ENCODE results near the gene MAPT. TPM values are rescaled to one million over a fixed set of nuclear protein-coding genes. Genes with fewer than 3 reads are reported as not detected.

The MAPT gene
- total and polyA plus RNA-seq, 2 of the 13 experiments (the other 11 are each of a cell fraction or from before 2014, with no cell fraction given), result 2.1 to 2.8 TPM

DNA sequence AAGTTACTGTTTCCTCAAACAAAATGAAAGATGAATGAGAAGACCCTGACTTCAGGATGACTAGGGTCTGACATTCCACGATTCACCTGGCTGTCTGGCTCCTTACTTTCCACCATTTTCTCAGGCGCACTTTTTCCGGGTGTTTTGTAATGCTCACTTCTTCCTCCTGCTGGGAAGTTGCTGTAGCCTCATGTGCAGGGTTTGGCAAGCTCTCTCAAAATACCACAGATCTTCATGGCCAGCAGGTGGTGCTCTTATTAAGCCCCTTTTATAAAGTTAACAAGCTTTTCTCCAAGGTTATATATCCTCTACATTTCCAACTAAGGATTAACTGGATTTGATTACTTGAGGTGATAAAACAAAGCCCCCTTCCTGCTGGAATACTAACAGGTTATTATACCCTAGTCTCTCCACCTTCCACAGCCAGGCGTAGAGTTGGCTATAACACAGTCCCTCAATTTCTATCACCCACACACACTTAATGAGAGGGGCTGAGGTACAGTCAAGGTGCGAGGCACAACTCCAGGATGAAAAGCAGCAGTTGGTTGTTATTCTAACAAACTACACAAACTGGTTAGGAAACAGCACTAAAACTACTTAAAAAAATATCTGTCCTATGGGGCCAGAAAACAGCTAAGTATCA is 150.1 kb downstream of the MAPT start (continued):
- TF ChIP-seq, protein P1, sequence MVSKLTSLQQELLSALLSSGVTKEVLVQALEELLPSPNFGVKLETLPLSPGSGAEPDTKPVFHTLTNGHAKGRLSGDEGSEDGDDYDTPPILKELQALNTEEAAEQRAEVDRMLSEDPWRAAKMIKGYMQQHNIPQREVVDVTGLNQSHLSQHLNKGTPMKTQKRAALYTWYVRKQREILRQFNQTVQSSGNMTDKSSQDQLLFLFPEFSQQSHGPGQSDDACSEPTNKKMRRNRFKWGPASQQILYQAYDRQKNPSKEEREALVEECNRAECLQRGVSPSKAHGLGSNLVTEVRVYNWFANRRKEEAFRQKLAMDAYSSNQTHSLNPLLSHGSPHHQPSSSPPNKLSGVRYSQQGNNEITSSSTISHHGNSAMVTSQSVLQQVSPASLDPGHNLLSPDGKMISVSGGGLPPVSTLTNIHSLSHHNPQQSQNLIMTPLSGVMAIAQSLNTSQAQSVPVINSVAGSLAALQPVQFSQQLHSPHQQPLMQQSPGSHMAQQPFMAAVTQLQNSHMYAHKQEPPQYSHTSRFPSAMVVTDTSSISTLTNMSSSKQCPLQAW (CRISPR knock-in tag; IDR thresholded peaks at IDR 0.05), result 0 out of 2 replicates have a peak, but pooled peaks have one; percentile 36
- TF ChIP-seq ZNF350 (CRISPR knock-in tag; IDR thresholded peaks at IDR 0.05; ENCODE audit: borderline replicate concordance, low read depth), result no peak
- 0 out of 2 replicates have a peak, but pooled peaks have one; percentile 65 for TF ChIP-seq ELF3 (CRISPR knock-in tag; IDR thresholded peaks at IDR 0.05)
- TF ChIP-seq, protein P2, sequence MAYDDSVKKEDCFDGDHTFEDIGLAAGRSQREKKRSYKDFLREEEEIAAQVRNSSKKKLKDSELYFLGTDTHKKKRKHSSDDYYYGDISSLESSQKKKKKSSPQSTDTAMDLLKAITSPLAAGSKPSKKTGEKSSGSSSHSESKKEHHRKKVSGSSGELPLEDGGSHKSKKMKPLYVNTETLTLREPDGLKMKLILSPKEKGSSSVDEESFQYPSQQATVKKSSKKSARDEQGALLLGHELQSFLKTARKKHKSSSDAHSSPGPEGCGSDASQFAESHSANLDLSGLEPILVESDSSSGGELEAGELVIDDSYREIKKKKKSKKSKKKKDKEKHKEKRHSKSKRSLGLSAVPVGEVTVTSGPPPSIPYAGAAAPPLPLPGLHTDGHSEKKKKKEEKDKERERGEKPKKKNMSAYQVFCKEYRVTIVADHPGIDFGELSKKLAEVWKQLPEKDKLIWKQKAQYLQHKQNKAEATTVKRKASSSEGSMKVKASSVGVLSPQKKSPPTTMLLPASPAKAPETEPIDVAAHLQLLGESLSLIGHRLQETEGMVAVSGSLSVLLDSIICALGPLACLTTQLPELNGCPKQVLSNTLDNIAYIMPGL (CRISPR knock-in tag; IDR thresholded peaks at IDR 0.05; ENCODE audit: borderline replicate concordance in 1 of 2, low read depth in 1 of 2), result peak; percentile 38 to 65; a peak in 1 of 4 replicates
- no peak for TF ChIP-seq ZNF253 (CRISPR knock-in tag; IDR thresholded peaks at IDR 0.05; ENCODE audit: borderline replicate concordance)
- TF ChIP-seq ZNF629 (CRISPR knock-in tag; conservative IDR thresholded peaks at IDR 0.05), result no peak
- no peak for TF ChIP-seq SKI (IDR thresholded peaks at IDR 0.05; ENCODE audit: partially characterized antibody)
- TF ChIP-seq, protein P3, sequence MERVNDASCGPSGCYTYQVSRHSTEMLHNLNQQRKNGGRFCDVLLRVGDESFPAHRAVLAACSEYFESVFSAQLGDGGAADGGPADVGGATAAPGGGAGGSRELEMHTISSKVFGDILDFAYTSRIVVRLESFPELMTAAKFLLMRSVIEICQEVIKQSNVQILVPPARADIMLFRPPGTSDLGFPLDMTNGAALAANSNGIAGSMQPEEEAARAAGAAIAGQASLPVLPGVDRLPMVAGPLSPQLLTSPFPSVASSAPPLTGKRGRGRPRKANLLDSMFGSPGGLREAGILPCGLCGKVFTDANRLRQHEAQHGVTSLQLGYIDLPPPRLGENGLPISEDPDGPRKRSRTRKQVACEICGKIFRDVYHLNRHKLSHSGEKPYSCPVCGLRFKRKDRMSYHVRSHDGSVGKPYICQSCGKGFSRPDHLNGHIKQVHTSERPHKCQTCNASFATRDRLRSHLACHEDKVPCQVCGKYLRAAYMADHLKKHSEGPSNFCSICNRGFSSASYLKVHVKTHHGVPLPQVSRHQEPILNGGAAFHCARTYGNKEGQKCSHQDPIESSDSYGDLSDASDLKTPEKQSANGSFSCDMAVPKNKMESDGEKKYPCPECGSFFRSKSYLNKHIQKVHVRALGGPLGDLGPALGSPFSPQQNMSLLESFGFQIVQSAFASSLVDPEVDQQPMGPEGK (CRISPR knock-in tag; IDR thresholded peaks at IDR 0.05), result 0 out of 2 replicates have a peak, but pooled peaks have one; percentile 28
- TF ChIP-seq POLR2AphosphoS2 (IDR thresholded peaks at IDR 0.05; ENCODE audit: low read depth, low read length), result 0 out of 2 replicates have a peak, but pooled peaks have one; percentile 30
- TF ChIP-seq KLF6 (CRISPR knock-in tag; IDR thresholded peaks at IDR 0.05), result 0 out of 2 replicates have a peak, but pooled peaks have one; percentile 42
- TF ChIP-seq, protein P4, sequence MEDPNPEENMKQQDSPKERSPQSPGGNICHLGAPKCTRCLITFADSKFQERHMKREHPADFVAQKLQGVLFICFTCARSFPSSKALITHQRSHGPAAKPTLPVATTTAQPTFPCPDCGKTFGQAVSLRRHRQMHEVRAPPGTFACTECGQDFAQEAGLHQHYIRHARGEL (CRISPR knock-in tag; IDR thresholded peaks at IDR 0.05), result no peak
- 0 out of 2 replicates have a peak, but pooled peaks have one; percentile 39 for TF ChIP-seq SOX5 (CRISPR knock-in tag; IDR thresholded peaks at IDR 0.05; ENCODE audit: borderline replicate concordance)
- TF ChIP-seq GATAD2A (CRISPR knock-in tag; IDR thresholded peaks at IDR 0.05), result 0 out of 2 replicates have a peak, but pooled peaks have one; percentile 38
- no peak for TF ChIP-seq HOXA9 (CRISPR knock-in tag; IDR thresholded peaks at IDR 0.05; ENCODE audit: borderline replicate concordance)
- TF ChIP-seq ISL2 (CRISPR knock-in tag; IDR thresholded peaks at IDR 0.05), result 0 out of 2 replicates have a peak, but pooled peaks have one; percentile 18
- TF ChIP-seq DMAP1 (CRISPR knock-in tag; IDR thresholded peaks at IDR 0.05), result no peak
- TF ChIP-seq, protein P5, sequence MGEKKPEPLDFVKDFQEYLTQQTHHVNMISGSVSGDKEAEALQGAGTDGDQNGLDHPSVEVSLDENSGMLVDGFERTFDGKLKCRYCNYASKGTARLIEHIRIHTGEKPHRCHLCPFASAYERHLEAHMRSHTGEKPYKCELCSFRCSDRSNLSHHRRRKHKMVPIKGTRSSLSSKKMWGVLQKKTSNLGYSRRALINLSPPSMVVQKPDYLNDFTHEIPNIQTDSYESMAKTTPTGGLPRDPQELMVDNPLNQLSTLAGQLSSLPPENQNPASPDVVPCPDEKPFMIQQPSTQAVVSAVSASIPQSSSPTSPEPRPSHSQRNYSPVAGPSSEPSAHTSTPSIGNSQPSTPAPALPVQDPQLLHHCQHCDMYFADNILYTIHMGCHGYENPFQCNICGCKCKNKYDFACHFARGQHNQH (CRISPR knock-in tag; IDR thresholded peaks at IDR 0.05), result 0 out of 2 replicates have a peak, but pooled peaks have one; percentile 26
- 0 out of 2 replicates have a peak, but pooled peaks have one; percentile 16 for TF ChIP-seq SMAD3 (CRISPR knock-in tag; IDR thresholded peaks at IDR 0.05)
- TF ChIP-seq DNMT1 (CRISPR knock-in tag; IDR thresholded peaks at IDR 0.05), result no peak
- TF ChIP-seq ZNF124 (CRISPR knock-in tag; IDR thresholded peaks at IDR 0.05), result 0 out of 2 replicates have a peak, but pooled peaks have one; percentile 39
- TF ChIP-seq, protein P6, sequence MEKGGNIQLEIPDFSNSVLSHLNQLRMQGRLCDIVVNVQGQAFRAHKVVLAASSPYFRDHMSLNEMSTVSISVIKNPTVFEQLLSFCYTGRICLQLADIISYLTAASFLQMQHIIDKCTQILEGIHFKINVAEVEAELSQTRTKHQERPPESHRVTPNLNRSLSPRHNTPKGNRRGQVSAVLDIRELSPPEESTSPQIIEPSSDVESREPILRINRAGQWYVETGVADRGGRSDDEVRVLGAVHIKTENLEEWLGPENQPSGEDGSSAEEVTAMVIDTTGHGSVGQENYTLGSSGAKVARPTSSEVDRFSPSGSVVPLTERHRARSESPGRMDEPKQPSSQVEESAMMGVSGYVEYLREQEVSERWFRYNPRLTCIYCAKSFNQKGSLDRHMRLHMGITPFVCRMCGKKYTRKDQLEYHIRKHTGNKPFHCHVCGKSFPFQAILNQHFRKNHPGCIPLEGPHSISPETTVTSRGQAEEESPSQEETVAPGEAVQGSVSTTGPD (CRISPR knock-in tag; IDR thresholded peaks at IDR 0.05), result no peak

Data from HepG2 (cell line).